BLaER1 (cell line): ENCODE data around the gene PALB2.

Source experiments
- H3K27ac ChIP-seq: shearing (Covaris generic); formaldehyde crosslinking; 2 replicates; pipeline ENCODE4 v1.8.1; 2022
- H3K27me3 ChIP-seq: shearing (Covaris generic); formaldehyde crosslinking; 2 replicates; pipeline ENCODE4 v1.8.1; 2022
- H3K36me3 ChIP-seq: shearing (Covaris generic); formaldehyde crosslinking; 2 replicates; pipeline ENCODE4 v1.8.1; 2022
- H3K4me1 ChIP-seq: shearing (Covaris generic); formaldehyde crosslinking; 2 replicates; pipeline ENCODE4 v1.8.1; 2022
- H3K4me2 ChIP-seq: shearing (Covaris generic); formaldehyde crosslinking; 2 replicates; pipeline ENCODE4 v1.8.1; 2022
- H3K4me3 ChIP-seq: shearing (Covaris generic); formaldehyde crosslinking; 2 replicates; pipeline ENCODE4 v1.8.1; 2022
- H3K9ac ChIP-seq: shearing (Covaris generic); formaldehyde crosslinking; 2 replicates; pipeline ENCODE4 v1.8.1; 2022
- H3K9me3 ChIP-seq: shearing (Covaris generic); formaldehyde crosslinking; 2 replicates; pipeline ENCODE4 v1.8.1; 2022
- H4K20me1 ChIP-seq: shearing (Covaris generic); formaldehyde crosslinking; 2 replicates; pipeline ENCODE4 v1.8.1; 2022
- Cebpa-rat ChIP-seq: shearing (Covaris generic); IDR thresholded peaks from 2 replicates; pipeline ENCODE4 v1.8.1; 2022

The PALB2 gene

DNA sequence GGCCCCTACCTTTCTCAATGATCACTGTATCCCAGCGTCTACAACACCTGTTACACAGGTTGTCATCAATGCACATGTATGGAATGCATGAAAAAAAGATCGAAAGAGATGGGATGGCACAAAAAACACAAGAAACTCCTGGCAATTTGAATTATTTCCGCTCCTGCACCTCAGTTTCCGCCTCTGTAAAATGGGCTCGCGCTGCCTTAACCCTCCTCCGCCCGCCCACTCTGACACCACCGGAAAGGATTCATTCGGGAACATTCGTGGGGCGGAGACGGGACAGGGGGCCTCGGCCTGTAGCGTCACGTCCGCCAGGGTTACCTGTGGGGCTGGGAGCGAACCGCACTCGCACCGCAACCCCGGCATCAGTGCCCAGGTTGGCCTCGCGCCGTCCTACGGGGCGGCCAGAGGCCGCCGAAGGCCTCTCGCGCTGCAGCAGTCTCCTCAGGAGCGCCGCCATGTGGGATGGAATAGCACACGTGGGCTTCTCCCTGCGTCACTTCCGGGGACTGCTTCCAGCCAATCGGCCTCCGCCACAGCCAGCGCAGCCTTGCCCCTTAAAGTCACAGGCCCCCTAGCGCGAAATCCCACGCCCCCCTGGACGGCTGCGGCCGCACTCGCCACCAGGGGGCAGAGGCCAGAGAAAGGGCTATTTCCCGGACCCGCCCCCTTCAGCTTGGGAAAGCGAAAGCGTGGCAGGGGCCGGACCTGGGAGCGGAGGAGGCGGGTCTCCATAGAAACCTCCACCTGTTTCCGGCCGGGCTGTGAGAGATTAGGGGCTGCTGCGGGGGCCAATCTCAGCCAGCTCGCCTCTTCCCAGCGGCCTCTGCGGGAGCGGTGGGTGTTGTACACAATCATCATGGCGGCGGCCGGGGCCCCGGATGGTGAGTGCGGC, 84.0 kb downstream of the PALB2 start, which contains the start of the genes EARS2 and UBFD1:
EARS2 (minus strand) TSS at position 470 of the 898 bp plus-strand sequence; CDS start at position 463, 7 bp downstream.
UBFD1 (plus strand) TSS at position 847 of the 898 bp plus-strand sequence; CDS start at position 863, 16 bp downstream.
- H3K4me3 ChIP-seq = peak within 1 kb of the TSS; percentile 100
- TF ChIP-seq Cebpa-rat = no peak
- peaks cover 36% of the 10 kb centered on the region for H4K20me1 ChIP-seq
- H3K4me1 ChIP-seq = peaks cover 26% of the 10 kb centered on the region
- H3K4me2 ChIP-seq = peak within 1 kb of the TSS; percentile 97
- H3K36me3 ChIP-seq = peaks cover 45% of the 10 kb centered on the region
- no peaks in the 10 kb centered on the region for H3K27me3 ChIP-seq
- H3K27ac ChIP-seq = peak within 1 kb of the TSS; percentile 94
- peak within 1 kb of the TSS; percentile 97 for H3K9ac ChIP-seq
- no peaks in the 10 kb centered on the region for H3K9me3 ChIP-seq

DNA sequence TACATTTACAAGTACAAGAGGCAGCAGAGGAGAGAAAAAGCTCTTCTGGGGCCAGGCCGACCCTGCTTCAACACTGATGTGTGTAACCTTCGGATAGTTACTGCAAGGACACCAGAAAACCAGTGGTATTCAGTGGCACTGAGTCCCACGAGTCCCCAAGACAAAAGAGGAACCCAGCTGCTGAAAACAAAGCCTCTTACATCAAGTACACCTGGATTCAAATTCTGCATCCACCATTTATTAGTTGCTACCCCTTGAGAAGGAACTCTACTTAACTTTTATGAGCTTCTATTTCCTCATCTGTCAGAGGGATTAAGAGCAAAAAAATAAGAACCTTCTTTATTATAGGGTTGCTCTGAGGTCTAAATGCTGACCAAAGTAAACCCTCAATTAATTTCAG, 86.6 kb downstream of the PALB2 start:
- H3K4me2 ChIP-seq = no peak overlapping the region
- peaks cover 19% of the 10 kb centered on the region; the same call in 1 of the 2 replicates for H4K20me1 ChIP-seq
- no peaks in the 10 kb centered on the region for H3K9me3 ChIP-seq
- no peak for TF ChIP-seq Cebpa-rat
- H3K27me3 ChIP-seq = no peaks in the 10 kb centered on the region
- H3K4me3 ChIP-seq = no peak overlapping the region
- no peak overlapping the region for H3K27ac ChIP-seq
- H3K9ac ChIP-seq = no peak overlapping the region
- peaks cover 45% of the 10 kb centered on the region for H3K36me3 ChIP-seq
- H3K4me1 ChIP-seq = peaks cover 24% of the 10 kb centered on the region
